H1 (cell line): ENCODE data around the gene TM7SF3. TPM values are rescaled to one million over a fixed set of nuclear protein-coding genes. Genes with fewer than 3 reads are reported as not detected.

Experiments
- CTCF ChIA-PET: fragments of 300-600 bp; sonication (Branson Sonifier 250); formaldehyde crosslinking; loops from one replicate; lab custom pipeline; 2021; ENCODE audit not compliant: partially characterized antibody; lab: Charles Lee
- POLR2A ChIA-PET: fragments of 300-600 bp; sonication (Branson Sonifier 250); formaldehyde crosslinking; loops from one replicate; lab custom pipeline; 2021; ENCODE audit warnings: inconsistent platforms; ENCODE audit not compliant: partially characterized antibody; lab: Charles Lee
- DNase-seq, 2 experiments: peaks; one replicate each; pipeline versions ENCODE4 v3.0.0 to v3.0.0-alpha.2; 2010 to 2022; ENCODE audit warnings: low spot score in 2 of 2, low read depth in 1 of 2, mixed read lengths in 1 of 2
- FAIRE-seq: peaks from 2 replicates; lab custom pipeline; 2011; peaks lifted over from hg19 to GRCh38; lab: Jason Lieb, UNC
- H2AFZ ChIP-seq: 2 replicates; pipeline ENCODE4 v1.8.1; 2012; ENCODE audit warnings: low read length, inconsistent platforms
- H2AK5ac ChIP-seq: 2 replicates; pipeline ENCODE4 v1.6.1; 2013; ENCODE audit warnings: low read depth, low read length
- H2BK120ac ChIP-seq: replicated peaks from 2 replicates; pipeline ENCODE3; 2013; ENCODE audit warnings: low read depth, low read length, inconsistent platforms
- H2BK12ac ChIP-seq: 2 replicates; pipeline ENCODE4 v1.6.1; 2013; ENCODE audit warnings: low read depth, low read length
- H2BK15ac ChIP-seq: 2 replicates; pipeline ENCODE4 v1.6.1; 2013; ENCODE audit warnings: low read length
- H2BK20ac ChIP-seq: 2 replicates; pipeline ENCODE4 v1.6.1; 2013; ENCODE audit warnings: low read length
- H2BK5ac ChIP-seq: 2 replicates; pipeline ENCODE4 v1.6.1; 2013; ENCODE audit warnings: low read depth, low read length
- H3K14ac ChIP-seq: 2 replicates; pipeline ENCODE4 v1.6.1; 2013; ENCODE audit warnings: inconsistent platforms; ENCODE audit not compliant: insufficient read length
- H3K18ac ChIP-seq: 2 replicates; pipeline ENCODE4 v1.6.1; 2013; ENCODE audit warnings: low read length; ENCODE audit errors: extremely low read depth
- H3K23ac ChIP-seq: 2 replicates; pipeline ENCODE4 v1.6.1; 2013; ENCODE audit warnings: inconsistent platforms; ENCODE audit not compliant: insufficient read length
- H3K23me2 ChIP-seq: 2 replicates; pipeline ENCODE4 v1.6.1; 2013; ENCODE audit warnings: low read depth, low read length
- H3K27ac ChIP-seq: 2 replicates; pipeline ENCODE4 v1.6.1; 2011; ENCODE audit warnings: low read depth, low read length, inconsistent platforms
- H3K27me3 ChIP-seq, 4 experiments: replicated peaks in 1 of 4; 1 replicate in 1 of 4; 2 replicates in 3 of 4; pipeline versions ENCODE4 v1.6.1 to v1.8.1; 2011 to 2013; ENCODE audit warnings: low read length in 3 of 4, mild to moderate bottlenecking in 3 of 4, inconsistent platforms in 2 of 4, mixed read lengths in 2 of 4, moderate library complexity in 1 of 4; ENCODE audit not compliant: control insufficient read depth in 3 of 4, insufficient read depth in 3 of 4; ENCODE audit errors: extremely low read depth in 1 of 4
- H3K36me3 ChIP-seq, 4 experiments: 2 replicates each; pipeline versions ENCODE4 v1.6.1 to v1.8.1; 2011 to 2013; ENCODE audit warnings: mild to moderate bottlenecking in 4 of 4, low read length in 3 of 4, moderate library complexity in 2 of 4, control low read depth in 1 of 4, inconsistent platforms in 1 of 4; ENCODE audit not compliant: insufficient read depth in 4 of 4, control insufficient read depth in 2 of 4
- H3K4ac ChIP-seq: replicated peaks from 2 replicates; pipeline ENCODE3; 2013; ENCODE audit warnings: low read length, low read depth, mixed read lengths, inconsistent platforms; ENCODE audit not compliant: insufficient read length
- H3K4me1 ChIP-seq, 4 experiments: replicated peaks in 1 of 4; 1 replicate in 1 of 4; 2 replicates in 3 of 4; pipeline versions ENCODE4 v1.6.1 to v1.8.1; 2011 to 2013; ENCODE audit warnings: low read length in 3 of 4, inconsistent platforms in 2 of 4, mixed read lengths in 1 of 4; ENCODE audit not compliant: insufficient read depth in 4 of 4, control insufficient read depth in 3 of 4
- H3K4me2 ChIP-seq, 2 experiments: 2 replicates each; pipeline versions ENCODE4 v1.6.1 to v1.8.1; 2011 to 2013; ENCODE audit warnings: low read depth in 2 of 2, low read length in 2 of 2, control low read depth in 1 of 2, inconsistent platforms in 1 of 2, mild to moderate bottlenecking in 1 of 2; ENCODE audit not compliant: insufficient read depth in 1 of 2
- H3K4me3 ChIP-seq, 4 experiments: fragments of 200-600, 300-600 bp in 1 of 4; sonication (generic), shearing (Covaris generic), sonication (Bioruptor Twin) in 1 of 4; 2 replicates each; pipeline versions ENCODE4 v1.5.1 to v1.8.1; 2011 to 2016; ENCODE audit warnings: low read length in 4 of 4, low read depth in 3 of 4, control low read depth in 2 of 4, inconsistent platforms in 2 of 4, mild to moderate bottlenecking in 2 of 4, mixed read lengths in 1 of 4, moderate library complexity in 1 of 4; ENCODE audit not compliant: insufficient read depth in 2 of 4; ENCODE audit errors: extremely low read depth in 1 of 4
- H3K56ac ChIP-seq: replicated peaks from 2 replicates; pipeline ENCODE3; 2013; ENCODE audit warnings: low read depth, mild to moderate bottlenecking, mixed read lengths, low read length, inconsistent platforms; ENCODE audit not compliant: insufficient read length
- H3K79me1 ChIP-seq: 2 replicates; pipeline ENCODE4 v1.6.1; 2013; ENCODE audit warnings: low read depth, low read length, control low read depth
- H3K79me2 ChIP-seq, 2 experiments: 2 replicates each; pipeline versions ENCODE4 v1.6.1 to v1.8.1; 2012 to 2013; ENCODE audit warnings: low read length in 2 of 2, mild to moderate bottlenecking in 2 of 2, inconsistent platforms in 1 of 2; ENCODE audit not compliant: insufficient read depth in 2 of 2, control insufficient read depth in 1 of 2
- H3K9ac ChIP-seq, 4 experiments: replicated peaks in 1 of 4; 1 replicate in 1 of 4; 2 replicates in 3 of 4; pipeline versions ENCODE4 v1.6.1 to v1.8.1; 2011 to 2013; ENCODE audit warnings: low read depth in 3 of 4, low read length in 3 of 4, control low read depth in 2 of 4, mild to moderate bottlenecking in 2 of 4, moderate library complexity in 2 of 4, inconsistent platforms in 1 of 4; ENCODE audit errors: extremely low read depth in 1 of 4
- H3K9me3 ChIP-seq, 2 experiments: 2 replicates each; pipeline versions ENCODE4 v1.6.1 to v1.8.1; 2012 to 2013; ENCODE audit warnings: mild to moderate bottlenecking in 2 of 2, moderate library complexity in 2 of 2, control low read depth in 1 of 2, inconsistent platforms in 1 of 2, low read depth in 1 of 2, low read length in 1 of 2, mixed read lengths in 1 of 2; ENCODE audit not compliant: insufficient read depth in 2 of 2
- H4K20me1 ChIP-seq, 2 experiments: replicated peaks in 1 of 2; 2 replicates each; pipeline versions ENCODE3 to v1.8.1; 2011 to 2013; ENCODE audit warnings: inconsistent platforms in 2 of 2, low read length in 2 of 2, mild to moderate bottlenecking in 1 of 2; ENCODE audit not compliant: insufficient read depth in 2 of 2, control insufficient read depth in 1 of 2
- H4K5ac ChIP-seq: 2 replicates; pipeline ENCODE4 v1.6.1; 2013; ENCODE audit warnings: low read length, low read depth, mixed read lengths, inconsistent platforms; ENCODE audit not compliant: insufficient read length
- H4K8ac ChIP-seq: 2 replicates; pipeline ENCODE4 v1.8.0; 2013; ENCODE audit warnings: mild to moderate bottlenecking, moderate library complexity, low read length, inconsistent platforms; ENCODE audit not compliant: insufficient read depth; ENCODE audit errors: extremely low read depth
- H4K91ac ChIP-seq: replicated peaks from 2 replicates; pipeline ENCODE3; 2013; ENCODE audit warnings: low read length, mixed read lengths, inconsistent platforms; ENCODE audit not compliant: insufficient read length
- BCL11A ChIP-seq, 2 experiments: IDR thresholded peaks; one replicate each; pipeline ENCODE4 v1.6.1; 2011; ENCODE audit warnings: low read depth in 2 of 2, low read length in 2 of 2, mild to moderate bottlenecking in 2 of 2
- CEBPB ChIP-seq: IDR thresholded peaks from 2 replicates; pipeline ENCODE4 v1.6.1; 2012; ENCODE audit warnings: low read depth, low read length
- CHD1 ChIP-seq: IDR thresholded peaks from 2 replicates; pipeline ENCODE4 v1.6.1; 2012; ENCODE audit warnings: low read depth, low read length, improper control_type of control experiment
- CREB1 ChIP-seq: IDR thresholded peaks from 2 replicates; pipeline ENCODE4 v1.6.1; 2012; ENCODE audit warnings: inconsistent platforms
- GTF2F1 ChIP-seq: IDR thresholded peaks from 2 replicates; pipeline ENCODE4 v1.6.1; 2012; ENCODE audit warnings: low read depth, low read length, improper control_type of control experiment, borderline replicate concordance
- HDAC2 ChIP-seq, 2 experiments: fragments of 300-600 bp in 1 of 2; sonication (generic) in 1 of 2; IDR thresholded peaks; 2 replicates each; pipeline ENCODE4 v1.6.1; 2011 to 2012; ENCODE audit warnings: low read depth in 2 of 2, low read length in 2 of 2, mild to moderate bottlenecking in 2 of 2, moderate library complexity in 2 of 2, borderline replicate concordance in 1 of 2, inconsistent platforms in 1 of 2
- MAFK ChIP-seq: IDR thresholded peaks from 2 replicates; pipeline ENCODE4 v1.6.1; 2012; ENCODE audit warnings: low read depth, mild to moderate bottlenecking, improper control_type of control experiment, low read length
- SIX5 ChIP-seq: IDR thresholded peaks from 2 replicates; pipeline ENCODE4 v1.6.1; 2011; ENCODE audit warnings: mild to moderate bottlenecking, low read depth, low read length
- SP4 ChIP-seq: IDR thresholded peaks from 2 replicates; pipeline ENCODE4 v1.6.1; 2012; ENCODE audit warnings: low read length, inconsistent platforms
- SUZ12 ChIP-seq: fragments of 200-600 bp; sonication (generic); IDR thresholded peaks from 2 replicates; pipeline ENCODE4 v1.6.1; 2012; ENCODE audit warnings: mild to moderate bottlenecking, inconsistent platforms, low read length, moderate library complexity, mixed read lengths
- TCF12 ChIP-seq: IDR thresholded peaks from 2 replicates; pipeline ENCODE4 v1.6.1; 2011; ENCODE audit warnings: low read depth, mild to moderate bottlenecking, low read length
- YY1 ChIP-seq: IDR thresholded peaks from 2 replicates; pipeline ENCODE4 v1.6.1; 2011; ENCODE audit warnings: low read depth, mild to moderate bottlenecking, low read length
- WGBS, 2 experiments: shearing (Covaris generic) in 1 of 2; methylation state at CpG; one replicate each; pipeline versions ENCODE4 v1.1.6 to v1.1.7; 2013 to 2015; ENCODE audit warnings: low lambda C conversion rate in 2 of 2, mixed read lengths in 2 of 2, inconsistent platforms in 1 of 2, low coverage in 1 of 2, missing lambda C conversion rate in 1 of 2; ENCODE audit not compliant: insufficient replicate concordance in 2 of 2, insufficient coverage in 1 of 2, insufficient read length in 1 of 2; ENCODE audit errors: extremely low coverage in 1 of 2, missing lambda C conversion rate in 1 of 2; 5-methylcytosine and 5-hydroxymethylcytosine counted together
- polyA plus RNA-seq, 7 experiments: library from polyadenylated mRNA; depleted of rRNA in 3 of 7; stranded (reverse) in 5 of 7; unstranded in 2 of 7; fragments of >200 nt in 5 of 7; fragments of 200-250 nt in 2 of 7; gene quantifications; 1 replicate in 5 of 7; 2 replicates in 1 of 7; 4 replicates in 1 of 7; pipeline versions ENCODE4 v1.2.1 to v1.2.3, GENCODE V29; 2011 to 2013; ENCODE audit warnings: missing spikeins in 2 of 7, mixed read lengths in 2 of 7
- total RNA-seq: library from RNA; stranded (reverse); fragmentation: NEBNext Ultra II Directional; extraction: Animal tissue kit (Norgen Biotek cat#: 25700); gene quantifications from 2 replicates; pipeline ENCODE4 v1.2.1, GENCODE V29; 2021

Gene TM7SF3
- total and polyA plus RNA-seq, 2 of the 8 experiments (the other 6 are each of a cell fraction or from before 2014, with no cell fraction given) = 57.9 to 77.2 TPM

GRCh38 chr12:27003421-27004381 is 10.5 kb downstream of the TM7SF3 start:
- H2AFZ ChIP-seq = no peak overlapping the region
- H3K18ac ChIP-seq = no peak overlapping the region
- ChIA-PET CTCF (interaction anchor here (1.2 to 2.4 kb wide), 2 partner anchors 10 to 118 kb away, joined by 5 to 11 read pairs; partner anchors contain the start of gene TM7SF3), POLR2A (interaction anchor here (0.8 to 1.6 kb wide), 2 partner anchors 8 to 9 kb away, joined by 3 to 4 read pairs; no protein-coding TSS in a partner anchor)
- H3K23me2 ChIP-seq = peaks cover 2% of the 10 kb centered on the region; the same call in 1 of the 2 replicates
- FAIRE-seq = peak; percentile 19
- no peak overlapping the region for H2BK12ac ChIP-seq
- no peak overlapping the region for H3K14ac ChIP-seq
- no peak overlapping the region for H2BK15ac ChIP-seq
- H2AK5ac ChIP-seq = no peak overlapping the region
- no peak overlapping the region for H3K9ac ChIP-seq
- H2BK5ac ChIP-seq = no peak overlapping the region
- H3K36me3 ChIP-seq = peaks cover 0 to 4% (median 1%) of the 10 kb centered on the region in 4 experiments; a peak in 5 of 8 replicates
- H3K23ac ChIP-seq = no peak overlapping the region
- H3K4me1 ChIP-seq = peaks cover 2 to 8% (median 4%) of the 10 kb centered on the region in 4 experiments; a peak in 5 of 7 replicates
- 90% methylated on average over 6 of the region's 6 CpGs; no CpG with 5 or more reads in 1 of the 2 experiments for WGBS, 2 experiments
- no peak overlapping the region for H3K4me3 ChIP-seq
- no peak overlapping the region for H3K27ac ChIP-seq
- no peak overlapping the region for H3K4ac ChIP-seq
- no peak overlapping the region for H4K91ac ChIP-seq
- no peaks in the 10 kb centered on the region for H3K27me3 ChIP-seq
- H4K20me1 ChIP-seq = peaks cover 0 to 2% of the 10 kb centered on the region in 2 experiments
- no peak overlapping the region for H2BK20ac ChIP-seq
- H3K4me2 ChIP-seq = no peak overlapping the region
- H3K9me3 ChIP-seq = no peaks in the 10 kb centered on the region
- H4K8ac ChIP-seq = no peak overlapping the region
- no peak overlapping the region for H2BK120ac ChIP-seq
- DNase-seq = no peak
- H3K56ac ChIP-seq = no peak overlapping the region
- H3K79me2 ChIP-seq = peaks cover 0 to 45% of the 10 kb centered on the region in 2 experiments; a peak in 2 of 4 replicates
- H4K5ac ChIP-seq = no peak overlapping the region
- H3K79me1 ChIP-seq = peaks cover 2% of the 10 kb centered on the region; the same call in 1 of the 2 replicates
- TF ChIP-seq MAFK (no peak), YY1 (no peak), CHD1 (no peak), SUZ12 (no peak), CEBPB (no peak), HDAC2 (IDR thresholded peaks at IDR 0.05; ENCODE audit: borderline replicate concordance in 1 of 2, low read depth in 2 of 2, low read length in 2 of 2) (no peak), SP4 (no peak), SIX5 (no peak), TCF12 (no peak), CREB1 (no peak), GTF2F1 (no peak), BCL11A (IDR thresholded peaks at IDR 0.05; ENCODE audit: low read depth in 2 of 2, low read length in 2 of 2) (no peak)
